ENCODE results near the gene MAN1A1.

The MAN1A1 gene

DNA sequence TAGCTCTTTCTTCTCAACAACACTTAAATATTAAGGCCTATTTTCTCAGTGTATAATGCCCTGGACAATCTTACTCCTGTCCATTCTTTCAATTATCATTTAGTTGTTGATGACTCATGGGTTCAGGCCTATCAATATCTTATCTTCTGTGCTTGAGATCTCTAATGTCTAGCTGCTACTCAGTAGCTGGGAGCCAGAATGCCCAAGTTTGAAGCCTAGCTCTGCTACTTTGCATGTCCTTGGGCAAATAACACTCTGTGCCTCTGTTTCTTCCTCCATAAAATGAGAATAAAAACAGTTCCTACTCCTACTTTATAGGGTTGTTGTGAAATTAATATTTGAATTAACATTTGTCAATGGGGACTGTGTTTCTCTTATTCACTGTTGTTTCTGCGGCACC, 69.5 kb downstream of the MAN1A1 start:
- Histone ChIP-seq H4K91ac (ENCODE audit: low read depth, low read length, poor library complexity) (no peak overlapping the region), H2BK15ac (ENCODE audit: low read length) (no peak overlapping the region), H3K4me1 (ENCODE audit: control insufficient read depth in 2 of 2, insufficient read depth in 1 of 2, low read depth in 1 of 2, low read length in 2 of 2) (peaks cover 0 to 3% of the 10 kb centered on the region in 2 donors), H2BK120ac (ENCODE audit: low read depth, low read length) (no peak overlapping the region), H2BK5ac (ENCODE audit: low read length) (no peak overlapping the region), H2BK12ac (ENCODE audit: low read length) (no peak overlapping the region), H3K4me3 (ENCODE audit: low read length in 2 of 2) (no peak overlapping the region), H3K4me2 (ENCODE audit: insufficient read depth, low read length, poor library complexity, severe bottlenecking) (no peak overlapping the region), H3K9ac (ENCODE audit: low read depth, low read length, poor library complexity) (no peak overlapping the region), H3K36me3 (replicated peaks in 1 of 2; ENCODE audit: control insufficient read depth in 2 of 2, insufficient read depth in 2 of 2, low read length in 2 of 2) (no peaks in the 10 kb centered on the region), H2AFZ (ENCODE audit: low read length) (no peak overlapping the region), H4K8ac (ENCODE audit: low read depth, low read length) (no peak overlapping the region), H3K18ac (ENCODE audit: low read length) (no peak overlapping the region), H3K27ac (replicated peaks; ENCODE audit: low read length) (no peak overlapping the region), H3K23ac (ENCODE audit: low read depth, low read length, poor library complexity) (no peak overlapping the region), H3K27me3 (ENCODE audit: control insufficient read depth in 3 of 3, insufficient read depth in 3 of 3, low read depth in 1 of 3, low read length in 3 of 3) (no peaks in the 10 kb centered on the region), H3K9me3 (replicated peaks in 1 of 2; ENCODE audit: control insufficient read depth in 2 of 2, insufficient read depth in 1 of 2, low read depth in 1 of 2, low read length in 2 of 2) (peaks cover 0 to 2% of the 10 kb centered on the region in 2 donors), H2AK5ac (ENCODE audit: low read depth, low read length) (no peak overlapping the region), H3K4ac (ENCODE audit: low read length) (no peak overlapping the region), H3K14ac (ENCODE audit: low read length) (no peak overlapping the region), H3K79me1 (ENCODE audit: low read depth, low read length) (no peaks in the 10 kb centered on the region)
- no CpG with 5 or more reads among the region's 1 CpG for WGBS, 2 donors (ENCODE audit: extremely low coverage in 2 of 2, insufficient read length in 2 of 2, insufficient replicate concordance in 1 of 2)
- no peak for DNase-seq (ENCODE audit: low spot score)

DNA sequence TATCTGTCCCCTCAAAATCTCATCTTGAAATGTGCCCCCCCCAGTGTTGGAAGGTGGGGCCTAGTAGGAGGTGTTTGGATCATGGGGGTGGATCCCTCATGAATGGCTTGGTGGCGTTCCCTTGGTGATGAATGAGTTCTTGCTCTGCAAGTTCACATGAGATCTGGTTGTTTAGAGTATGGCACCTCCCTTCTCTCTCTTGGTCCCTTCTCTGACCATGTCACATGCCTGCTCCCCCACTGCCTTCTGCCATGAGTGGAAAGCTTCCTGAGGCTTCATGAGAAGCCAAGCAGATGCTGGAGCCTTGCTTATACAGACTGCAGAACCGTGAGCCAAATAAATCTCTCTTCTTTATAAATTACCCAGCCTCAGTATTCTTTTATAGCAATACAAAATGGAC, 70.9 kb downstream of the MAN1A1 start:
- WGBS, 2 donors (ENCODE audit: extremely low coverage in 2 of 2, insufficient read length in 2 of 2, insufficient replicate concordance in 1 of 2) = no CpG with 5 or more reads among the region's 2 CpGs
- no peak overlapping the region for H2BK120ac ChIP-seq (ENCODE audit: low read depth, low read length)
- H4K8ac ChIP-seq (ENCODE audit: low read depth, low read length) = no peak overlapping the region

DNA sequence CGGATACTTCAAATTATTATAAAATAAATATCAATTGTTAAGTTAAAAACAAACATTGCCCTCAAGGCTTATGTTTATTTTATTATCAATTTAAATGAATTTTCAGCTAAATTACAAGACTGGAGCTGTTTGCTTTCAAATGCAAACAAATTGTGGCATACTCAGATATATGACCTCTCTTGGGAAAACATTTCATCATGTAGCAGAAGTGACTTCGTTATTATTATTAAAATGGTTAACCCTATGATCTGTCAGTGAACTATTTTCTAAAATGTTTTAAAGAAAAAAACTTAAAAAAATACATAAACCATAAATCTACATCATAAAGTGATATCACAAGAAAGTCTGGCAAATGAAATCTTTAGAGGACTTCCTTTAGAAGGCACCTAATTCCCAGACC, 72.5 kb downstream of the MAN1A1 start:
- no peak overlapping the region for H4K91ac ChIP-seq (ENCODE audit: low read depth, low read length, poor library complexity)
- WGBS, 2 donors (ENCODE audit: extremely low coverage in 2 of 2, insufficient read length in 2 of 2, insufficient replicate concordance in 1 of 2) = no CpG with 5 or more reads among the region's 2 CpGs
- no peak overlapping the region for H2BK5ac ChIP-seq (ENCODE audit: low read length)
- DNase-seq (ENCODE audit: low spot score) = no peak
- no peak overlapping the region for H3K14ac ChIP-seq (ENCODE audit: low read length)
- H3K4me3 ChIP-seq (ENCODE audit: low read length in 2 of 2) = no peak overlapping the region
- H2AK5ac ChIP-seq (ENCODE audit: low read depth, low read length) = no peak overlapping the region
- H3K9ac ChIP-seq (ENCODE audit: low read depth, low read length, poor library complexity) = no peak overlapping the region
- H3K4me2 ChIP-seq (ENCODE audit: insufficient read depth, low read length, poor library complexity, severe bottlenecking) = no peak overlapping the region
- no peak overlapping the region for H2BK15ac ChIP-seq (ENCODE audit: low read length)
- H3K23ac ChIP-seq (ENCODE audit: low read depth, low read length, poor library complexity) = no peak overlapping the region
- no peaks in the 10 kb centered on the region for H3K27me3 ChIP-seq (ENCODE audit: control insufficient read depth in 3 of 3, insufficient read depth in 3 of 3, low read depth in 1 of 3, low read length in 3 of 3)
- no peaks in the 10 kb centered on the region for H3K79me1 ChIP-seq (ENCODE audit: low read depth, low read length)
- H3K9me3 ChIP-seq (replicated peaks in 1 of 2; ENCODE audit: control insufficient read depth in 2 of 2, insufficient read depth in 1 of 2, low read depth in 1 of 2, low read length in 2 of 2) = peaks cover 0 to 2% of the 10 kb centered on the region in 2 donors
- no peak overlapping the region for H2BK120ac ChIP-seq (ENCODE audit: low read depth, low read length)
- H2AFZ ChIP-seq (ENCODE audit: low read length) = no peak overlapping the region
- H3K27ac ChIP-seq (replicated peaks; ENCODE audit: low read length) = no peak overlapping the region
- peaks cover 0 to 3% of the 10 kb centered on the region in 2 donors for H3K4me1 ChIP-seq (ENCODE audit: control insufficient read depth in 2 of 2, insufficient read depth in 1 of 2, low read depth in 1 of 2, low read length in 2 of 2)
- no peaks in the 10 kb centered on the region for H3K36me3 ChIP-seq (replicated peaks in 1 of 2; ENCODE audit: control insufficient read depth in 2 of 2, insufficient read depth in 2 of 2, low read length in 2 of 2)
- no peak overlapping the region for H4K8ac ChIP-seq (ENCODE audit: low read depth, low read length)
- H2BK12ac ChIP-seq (ENCODE audit: low read length) = no peak overlapping the region
- H3K18ac ChIP-seq (ENCODE audit: low read length) = no peak overlapping the region
- H3K4ac ChIP-seq (ENCODE audit: low read length) = no peak overlapping the region

More for the DNA sequence above, 70.9 kb downstream of the MAN1A1 start:
- Histone ChIP-seq H3K4me1 (ENCODE audit: control insufficient read depth in 2 of 2, insufficient read depth in 1 of 2, low read depth in 1 of 2, low read length in 2 of 2) (peaks cover 0 to 3% of the 10 kb centered on the region in 2 donors), H3K23ac (ENCODE audit: low read depth, low read length, poor library complexity) (no peak overlapping the region), H2AFZ (ENCODE audit: low read length) (no peak overlapping the region), H3K79me1 (ENCODE audit: low read depth, low read length) (no peaks in the 10 kb centered on the region), H3K18ac (ENCODE audit: low read length) (no peak overlapping the region), H3K4me3 (ENCODE audit: low read length in 2 of 2) (no peak overlapping the region), H2BK5ac (ENCODE audit: low read length) (no peak overlapping the region), H2BK15ac (ENCODE audit: low read length) (no peak overlapping the region), H2BK12ac (ENCODE audit: low read length) (no peak overlapping the region), H4K91ac (ENCODE audit: low read depth, low read length, poor library complexity) (no peak overlapping the region), H3K14ac (ENCODE audit: low read length) (no peak overlapping the region), H3K9ac (ENCODE audit: low read depth, low read length, poor library complexity) (no peak overlapping the region), H3K4ac (ENCODE audit: low read length) (no peak overlapping the region), H3K27me3 (ENCODE audit: control insufficient read depth in 3 of 3, insufficient read depth in 3 of 3, low read depth in 1 of 3, low read length in 3 of 3) (no peaks in the 10 kb centered on the region), H2AK5ac (ENCODE audit: low read depth, low read length) (no peak overlapping the region), H3K36me3 (replicated peaks in 1 of 2; ENCODE audit: control insufficient read depth in 2 of 2, insufficient read depth in 2 of 2, low read length in 2 of 2) (no peaks in the 10 kb centered on the region), H3K27ac (replicated peaks; ENCODE audit: low read length) (no peak overlapping the region), H3K9me3 (replicated peaks in 1 of 2; ENCODE audit: control insufficient read depth in 2 of 2, insufficient read depth in 1 of 2, low read depth in 1 of 2, low read length in 2 of 2) (peaks cover 0 to 2% of the 10 kb centered on the region in 2 donors), H3K4me2 (ENCODE audit: insufficient read depth, low read length, poor library complexity, severe bottlenecking) (no peak overlapping the region)
- DNase-seq (ENCODE audit: low spot score) = no peak

DNA sequence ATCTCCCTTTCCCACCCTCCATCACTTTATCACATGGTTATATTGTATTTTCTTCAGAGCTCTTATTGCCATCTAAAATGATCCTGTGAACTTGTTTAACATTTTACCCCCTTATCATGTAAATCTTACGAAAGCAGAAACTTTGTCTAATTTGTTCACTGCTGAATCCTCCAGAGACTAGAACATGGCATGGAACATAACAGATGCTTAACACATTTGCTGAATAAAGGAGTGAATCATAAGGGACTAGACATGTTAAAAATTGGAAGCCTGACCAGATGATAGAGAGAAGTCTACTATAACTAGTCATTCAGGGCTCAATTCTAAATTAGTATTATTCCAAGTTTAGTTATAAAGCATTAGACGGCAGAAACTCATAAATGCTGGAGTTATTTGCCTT, 73.3 kb downstream of the MAN1A1 start:
- Histone ChIP-seq H3K27ac (replicated peaks; ENCODE audit: low read length) (no peak overlapping the region), H3K18ac (ENCODE audit: low read length) (no peak overlapping the region), H3K4me1 (ENCODE audit: control insufficient read depth in 2 of 2, insufficient read depth in 1 of 2, low read depth in 1 of 2, low read length in 2 of 2) (peaks cover 0 to 3% of the 10 kb centered on the region in 2 donors), H2BK5ac (ENCODE audit: low read length) (no peak overlapping the region), H3K4me3 (ENCODE audit: low read length in 2 of 2) (no peak overlapping the region), H2BK15ac (ENCODE audit: low read length) (no peak overlapping the region), H2BK120ac (ENCODE audit: low read depth, low read length) (no peak overlapping the region), H4K91ac (ENCODE audit: low read depth, low read length, poor library complexity) (no peak overlapping the region), H2AFZ (ENCODE audit: low read length) (no peak overlapping the region), H4K8ac (ENCODE audit: low read depth, low read length) (no peak overlapping the region), H3K36me3 (replicated peaks in 1 of 2; ENCODE audit: control insufficient read depth in 2 of 2, insufficient read depth in 2 of 2, low read length in 2 of 2) (no peaks in the 10 kb centered on the region), H3K4ac (ENCODE audit: low read length) (no peak overlapping the region), H3K23ac (ENCODE audit: low read depth, low read length, poor library complexity) (no peak overlapping the region), H2BK12ac (ENCODE audit: low read length) (no peak overlapping the region), H3K14ac (ENCODE audit: low read length) (no peak overlapping the region), H2AK5ac (ENCODE audit: low read depth, low read length) (no peak overlapping the region), H3K9ac (ENCODE audit: low read depth, low read length, poor library complexity) (no peak overlapping the region), H3K79me1 (ENCODE audit: low read depth, low read length) (no peaks in the 10 kb centered on the region), H3K4me2 (ENCODE audit: insufficient read depth, low read length, poor library complexity, severe bottlenecking) (no peak overlapping the region), H3K9me3 (replicated peaks in 1 of 2; ENCODE audit: control insufficient read depth in 2 of 2, insufficient read depth in 1 of 2, low read depth in 1 of 2, low read length in 2 of 2) (peaks cover 0 to 2% of the 10 kb centered on the region in 2 donors), H3K27me3 (ENCODE audit: control insufficient read depth in 3 of 3, insufficient read depth in 3 of 3, low read depth in 1 of 3, low read length in 3 of 3) (no peaks in the 10 kb centered on the region)
- no CpG with 5 or more reads among the region's 2 CpGs for WGBS, 2 donors (ENCODE audit: extremely low coverage in 2 of 2, insufficient read length in 2 of 2, insufficient replicate concordance in 1 of 2)
- no peak for DNase-seq (ENCODE audit: low spot score)
